SHP77 (cell line): ENCODE results near the gene IRF8.

ENCODE experiments used
- DNase-seq, 2 experiments: peaks; one replicate each; lab custom pipeline; 2025; lab: John Stamatoyannopoulos, UW

IRF8 gene

GRCh38 chr16:85913688-85914422 lies 14.9 kb downstream of the IRF8 start:
- DNase-seq, result no peak

- no peak for DNase-seq
These were observed 15.4 kb downstream of the IRF8 start for GRCh38 chr16:85914423-85914794.

GRCh38 chr16:85915125-85915845 lies 16.3 kb downstream of the IRF8 start:
- no peak for DNase-seq

- no peak for DNase-seq
These were observed 17.4 kb downstream of the IRF8 start for GRCh38 chr16:85916141-85916890.

GRCh38 chr16:85917012-85917411 lies 18.1 kb downstream of the IRF8 start:
- no peak for DNase-seq

- DNase-seq, result no peak
These were observed 19.0 kb downstream of the IRF8 start for GRCh38 chr16:85917959-85918358.

- no peak for DNase-seq
These were observed 19.5 kb downstream of the IRF8 start for GRCh38 chr16:85918436-85918835.

- DNase-seq, result no peak
These were observed 20.6 kb downstream of the IRF8 start for GRCh38 chr16:85919271-85920267.

GRCh38 chr16:85921026-85921425 lies 22.1 kb downstream of the IRF8 start:
- DNase-seq, result no peak

GRCh38 chr16:85923153-85924021 lies 24.4 kb downstream of the IRF8 start:
- no peak for DNase-seq

- DNase-seq, result no peak
These were observed 25.7 kb downstream of the IRF8 start for GRCh38 chr16:85924675-85925074.

GRCh38 chr16:85926370-85926769 lies 27.4 kb downstream of the IRF8 start:
- DNase-seq, result no peak

GRCh38 chr16:85927371-85927770 lies 28.4 kb downstream of the IRF8 start:
- DNase-seq, result no peak

GRCh38 chr16:85927959-85928358 lies 29.0 kb downstream of the IRF8 start:
- no peak for DNase-seq

- DNase-seq, result no peak
These were observed 29.4 kb downstream of the IRF8 start for GRCh38 chr16:85928401-85928820.

- no peak for DNase-seq
These were observed 30.3 kb downstream of the IRF8 start for GRCh38 chr16:85929259-85929721.

GRCh38 chr16:85930301-85930700 lies 31.3 kb downstream of the IRF8 start:
- no peak for DNase-seq

- no peak for DNase-seq
These were observed 32.8 kb downstream of the IRF8 start for GRCh38 chr16:85931596-85932402.

GRCh38 chr16:85934210-85934609 lies 35.2 kb downstream of the IRF8 start:
- no peak for DNase-seq
